SU-DHL-6 (cell line): ENCODE measurements around the gene CD244.

ENCODE experiments used
- H2AFZ ChIP-seq: fragments of 200-600 bp; sonication (generic); 2 replicates; pipeline ENCODE4 v1.6.1; 2014; ENCODE audit warnings: low read depth, mild to moderate bottlenecking, moderate library complexity, mixed read lengths, antibody characterized with exemption, low read length; ENCODE audit not compliant: severe bottlenecking
- H3F3A ChIP-seq: fragments of 200-600 bp; shearing (Covaris generic); 2 replicates; pipeline ENCODE4 v1.6.0; 2016; ENCODE audit warnings: antibody characterized with exemption, mild to moderate bottlenecking; ENCODE audit not compliant: insufficient read depth
- H3K27ac ChIP-seq: fragments of 200-600 bp; sonication (generic); 2 replicates; pipeline ENCODE4 v1.5.1; 2016; ENCODE audit warnings: low read depth, mild to moderate bottlenecking, low read length, moderate library complexity, mixed read lengths
- H3K27me3 ChIP-seq: fragments of 200-600 bp; sonication (generic), shearing (Covaris generic); 2 replicates; pipeline ENCODE4 v1.6.0; 2014; ENCODE audit warnings: mild to moderate bottlenecking, low read length
- H3K36me3 ChIP-seq: fragments of 200-600 bp; sonication (generic); 2 replicates; pipeline ENCODE4 v1.6.1; 2014; ENCODE audit warnings: mild to moderate bottlenecking, low read length, mixed read lengths
- H3K4me2 ChIP-seq: fragments of 300-600, 200-600 bp; shearing (Covaris generic), sonication (generic); 2 replicates; pipeline ENCODE4 v1.6.0; 2014; ENCODE audit warnings: low read length, low read depth, mild to moderate bottlenecking; ENCODE audit not compliant: poor library complexity, severe bottlenecking
- H3K4me3 ChIP-seq: fragments of 200-600 bp; sonication (generic); 2 replicates; pipeline ENCODE4 v1.5.1; 2014; ENCODE audit warnings: antibody characterized with exemption, low read length, mild to moderate bottlenecking, mixed read lengths; ENCODE audit not compliant: insufficient read depth, poor library complexity, severe bottlenecking
- H3K79me2 ChIP-seq: fragments of 200-600 bp; sonication (generic); 2 replicates; pipeline ENCODE4 v1.6.1; 2014; ENCODE audit warnings: mild to moderate bottlenecking, low read length, moderate library complexity; ENCODE audit not compliant: insufficient read depth
- H3K9ac ChIP-seq: fragments of 200-600 bp; sonication (generic); 2 replicates; pipeline ENCODE4 v1.7.0; 2014; ENCODE audit warnings: mild to moderate bottlenecking, low read length
- H3K9me2 ChIP-seq: fragments of 200-600 bp; sonication (generic); replicated peaks from 2 replicates; pipeline ENCODE4 v1.6.1; 2014; ENCODE audit warnings: low read length; ENCODE audit not compliant: insufficient read depth
- H3K9me3 ChIP-seq: fragments of 200-600 bp; sonication (generic); 2 replicates; pipeline ENCODE4 v1.6.1; 2014; ENCODE audit warnings: low read length, mixed read lengths; ENCODE audit not compliant: insufficient read depth
- H4K20me1 ChIP-seq: fragments of 200-600 bp; sonication (generic); 2 replicates; pipeline ENCODE4 v1.6.1; 2014; ENCODE audit warnings: low read depth, mild to moderate bottlenecking, antibody characterized with exemption, low read length, moderate library complexity, mixed read lengths
- EZH2phosphoT487 ChIP-seq: fragments of 200-600 bp; sonication (generic), shearing (Covaris generic); conservative IDR thresholded peaks from 2 replicates; pipeline ENCODE4 v1.6.1; 2018; ENCODE audit warnings: mild to moderate bottlenecking, antibody characterized with exemption, low read length, moderate library complexity, mixed read lengths
- TF ChIP-seq, protein P1 (sequence below): fragments of 200-600 bp; sonication (generic); IDR thresholded peaks from one replicate; pipeline ENCODE4 v1.5.1; 2017; ENCODE audit warnings: antibody characterized with exemption, mild to moderate bottlenecking, low read length, moderate library complexity; ENCODE audit not compliant: insufficient read depth, poor library complexity, severe bottlenecking

The CD244 gene

DNA sequence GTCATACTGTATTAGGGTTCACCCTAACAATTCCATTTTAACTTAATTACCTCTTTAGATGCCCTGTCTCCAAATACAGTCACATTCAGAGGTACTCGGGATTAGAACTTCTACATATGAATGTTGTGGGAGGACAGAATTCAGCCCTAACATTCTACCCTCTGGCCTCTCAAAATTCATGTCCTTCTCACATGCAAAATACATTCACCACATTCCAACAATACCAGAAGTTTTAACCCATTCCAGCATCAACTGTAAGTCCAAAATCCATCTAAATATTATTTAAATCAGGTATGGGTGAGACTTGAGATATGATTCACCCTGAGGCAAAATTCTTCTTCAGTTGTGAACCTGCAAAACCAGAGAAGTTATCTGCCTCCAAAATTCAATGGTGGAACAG lies 52.2 kb downstream of the CD244 start:
- Histone ChIP-seq H3K9ac (no peak overlapping the region), H3F3A (no peaks in the 10 kb centered on the region), H3K27me3 (no peaks in the 10 kb centered on the region), H3K9me3 (no peaks in the 10 kb centered on the region), H2AFZ (no peak overlapping the region), H3K9me2 (no peaks in the 10 kb centered on the region), H3K27ac (no peak overlapping the region), H3K36me3 (0 out of 2 replicates have a peak, but pooled peaks cover 3% of the 10 kb centered on the region), H3K4me3 (no peak overlapping the region), H3K4me2 (no peak overlapping the region), H4K20me1 (no peaks in the 10 kb centered on the region), H3K79me2 (no peaks in the 10 kb centered on the region)
- TF ChIP-seq, protein P1, sequence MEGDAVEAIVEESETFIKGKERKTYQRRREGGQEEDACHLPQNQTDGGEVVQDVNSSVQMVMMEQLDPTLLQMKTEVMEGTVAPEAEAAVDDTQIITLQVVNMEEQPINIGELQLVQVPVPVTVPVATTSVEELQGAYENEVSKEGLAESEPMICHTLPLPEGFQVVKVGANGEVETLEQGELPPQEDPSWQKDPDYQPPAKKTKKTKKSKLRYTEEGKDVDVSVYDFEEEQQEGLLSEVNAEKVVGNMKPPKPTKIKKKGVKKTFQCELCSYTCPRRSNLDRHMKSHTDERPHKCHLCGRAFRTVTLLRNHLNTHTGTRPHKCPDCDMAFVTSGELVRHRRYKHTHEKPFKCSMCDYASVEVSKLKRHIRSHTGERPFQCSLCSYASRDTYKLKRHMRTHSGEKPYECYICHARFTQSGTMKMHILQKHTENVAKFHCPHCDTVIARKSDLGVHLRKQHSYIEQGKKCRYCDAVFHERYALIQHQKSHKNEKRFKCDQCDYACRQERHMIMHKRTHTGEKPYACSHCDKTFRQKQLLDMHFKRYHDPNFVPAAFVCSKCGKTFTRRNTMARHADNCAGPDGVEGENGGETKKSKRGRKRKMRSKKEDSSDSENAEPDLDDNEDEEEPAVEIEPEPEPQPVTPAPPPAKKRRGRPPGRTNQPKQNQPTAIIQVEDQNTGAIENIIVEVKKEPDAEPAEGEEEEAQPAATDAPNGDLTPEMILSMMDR, result no peak
- no peak for TF ChIP-seq EZH2phosphoT487

DNA sequence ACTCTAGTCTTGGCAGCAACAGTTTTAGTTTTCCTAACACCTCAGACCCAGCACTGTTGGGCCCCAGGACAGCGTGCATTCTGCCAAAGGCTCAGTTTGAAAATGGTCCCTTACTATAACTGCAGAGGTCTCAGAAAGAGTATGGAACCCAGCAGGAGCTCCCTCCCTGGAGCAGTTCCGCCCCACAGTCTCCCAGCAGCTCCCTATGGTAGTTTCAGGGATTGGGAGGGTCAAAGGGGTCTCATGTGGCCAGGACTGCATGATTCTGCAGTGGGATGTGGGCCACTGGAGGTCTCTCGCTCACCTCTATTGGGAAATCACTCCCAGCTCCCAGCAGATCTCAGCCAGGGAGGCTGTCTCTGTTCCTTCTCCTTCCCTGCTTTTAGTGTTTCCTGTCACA lies 54.4 kb downstream of the CD244 start:
- no peak overlapping the region for H2AFZ ChIP-seq
- H3K36me3 ChIP-seq, result 0 out of 2 replicates have a peak, but pooled peaks cover 3% of the 10 kb centered on the region
- H3K9ac ChIP-seq, result no peak overlapping the region
- H4K20me1 ChIP-seq, result no peaks in the 10 kb centered on the region
- no peaks in the 10 kb centered on the region for H3K79me2 ChIP-seq
- no peaks in the 10 kb centered on the region for H3F3A ChIP-seq
- H3K9me3 ChIP-seq, result no peaks in the 10 kb centered on the region
- TF ChIP-seq, protein P1, result no peak
- no peak for TF ChIP-seq EZH2phosphoT487
- no peaks in the 10 kb centered on the region for H3K9me2 ChIP-seq
- H3K4me3 ChIP-seq, result no peak overlapping the region
- H3K27me3 ChIP-seq, result no peaks in the 10 kb centered on the region
- no peak overlapping the region for H3K4me2 ChIP-seq
- no peak overlapping the region for H3K27ac ChIP-seq

DNA sequence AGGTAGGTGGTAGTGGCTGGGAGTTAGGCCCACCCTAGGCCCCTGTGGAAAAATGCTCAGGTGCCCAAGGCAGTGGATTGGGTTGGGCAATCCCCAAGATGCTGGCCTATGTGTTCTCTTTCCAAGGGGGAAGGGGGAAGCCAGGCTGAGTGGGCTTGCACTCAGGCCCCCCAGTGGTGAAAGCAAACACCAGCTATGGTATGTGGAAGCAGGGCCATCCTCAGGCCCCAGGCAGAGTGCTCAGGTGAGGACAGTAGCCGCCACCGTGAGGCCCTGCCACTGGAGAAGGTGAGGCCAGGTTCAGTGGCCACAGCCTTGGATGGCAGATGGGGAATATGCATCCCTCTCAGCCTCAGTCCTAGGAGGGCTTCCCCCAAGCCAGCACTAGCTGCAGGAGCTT lies 54.9 kb downstream of the CD244 start:
- H3K36me3 ChIP-seq, result 0 out of 2 replicates have a peak, but pooled peaks cover 3% of the 10 kb centered on the region
- no peak overlapping the region for H3K9ac ChIP-seq
- no peak overlapping the region for H3K4me2 ChIP-seq
- H4K20me1 ChIP-seq, result no peaks in the 10 kb centered on the region
- no peaks in the 10 kb centered on the region for H3K9me2 ChIP-seq
- no peak overlapping the region for H2AFZ ChIP-seq
- H3K27me3 ChIP-seq, result no peaks in the 10 kb centered on the region
- TF ChIP-seq EZH2phosphoT487, result no peak
- TF ChIP-seq, protein P1, result no peak
- no peak overlapping the region for H3K4me3 ChIP-seq
- no peak overlapping the region for H3K27ac ChIP-seq
- no peaks in the 10 kb centered on the region for H3F3A ChIP-seq
- H3K79me2 ChIP-seq, result no peaks in the 10 kb centered on the region
- no peaks in the 10 kb centered on the region for H3K9me3 ChIP-seq
